HepG2 (cell line): Measurements from ENCODE around the gene FAM118B. TPM values are rescaled to one million over a fixed set of nuclear protein-coding genes. Genes with fewer than 3 reads are reported as not detected.

Source experiments
- ATF1 ChIP-seq: IDR thresholded peaks from 2 replicates; pipeline ENCODE4 v1.6.1; 2016; ENCODE audit warnings: mild to moderate bottlenecking, control low read depth
- CENPX ChIP-seq: sonication (generic); formaldehyde crosslinking; IDR thresholded peaks from 2 replicates; pipeline ENCODE4 v1.9.0; 2021; ENCODE audit warnings: mild to moderate bottlenecking, missing genetic modification reagents, moderate library complexity
- E2F5 ChIP-seq: sonication (generic); formaldehyde crosslinking; conservative IDR thresholded peaks from 2 replicates; pipeline ENCODE4 v1.4.0; 2020; ENCODE audit warnings: missing genetic modification reagents
- ETV6 ChIP-seq: sonication (generic); formaldehyde crosslinking; conservative IDR thresholded peaks from 2 replicates; pipeline ENCODE4 v1.4.0; 2020; ENCODE audit warnings: missing genetic modification reagents
- HHEX ChIP-seq: IDR thresholded peaks from 2 replicates; pipeline ENCODE4 v1.6.1; 2016; ENCODE audit warnings: control low read depth
- RNF2 ChIP-seq: fragments of 450-650 bp; conservative IDR thresholded peaks from 2 replicates; pipeline ENCODE4 v1.6.1; 2016; ENCODE audit warnings: low read depth
- UBTF ChIP-seq: sonication (generic); formaldehyde crosslinking; IDR thresholded peaks from 2 replicates; pipeline ENCODE4 v1.4.0; 2020; ENCODE audit warnings: mild to moderate bottlenecking, missing genetic modification reagents
- ZNF12 ChIP-seq: sonication (generic); formaldehyde crosslinking; IDR thresholded peaks from 2 replicates; pipeline ENCODE4 v1.5.0; 2020; ENCODE audit warnings: missing genetic modification reagents
- ZNF180 ChIP-seq: sonication (generic); formaldehyde crosslinking; IDR thresholded peaks from 2 replicates; pipeline ENCODE4 v1.4.0; 2020; ENCODE audit warnings: low read depth, missing genetic modification reagents, borderline replicate concordance
- ZNF205 ChIP-seq: IDR thresholded peaks from 2 replicates; pipeline ENCODE4 v1.6.1; 2018; ENCODE audit warnings: missing biosample characterization, missing genetic modification reagents
- ZNF224 ChIP-seq: sonication (generic); formaldehyde crosslinking; IDR thresholded peaks from 2 replicates; pipeline ENCODE4 v1.5.0; 2020; ENCODE audit warnings: mild to moderate bottlenecking, missing genetic modification reagents
- ZNF589 ChIP-seq: sonication (generic); formaldehyde crosslinking; conservative IDR thresholded peaks from 2 replicates; pipeline ENCODE4 v1.8.0; 2022; ENCODE audit warnings: mild to moderate bottlenecking, moderate library complexity, missing genetic modification reagents
- polyA plus RNA-seq, 8 experiments: library from polyadenylated mRNA; depleted of rRNA in 3 of 8; stranded (reverse) in 7 of 8; unstranded in 1 of 8; fragments of >200 nt; fragmentation: Illumina TruSeq in 4 of 8; extraction: Trizol in 4 of 8; gene quantifications; 2 replicates each; pipeline versions ENCODE4 v1.2.1 to v1.2.3, GENCODE V29; 2011 to 2016; ENCODE audit warnings: low read depth in 4 of 8, missing spikeins in 1 of 8, mixed read lengths in 1 of 8; ENCODE audit not compliant: insufficient read depth in 1 of 8
- total RNA-seq, 5 experiments: library from RNA; depleted of rRNA; stranded (reverse); fragments of >200 nt; fragmentation: Illumina TruSeq; extraction: Trizol; gene quantifications; 2 replicates each; pipeline ENCODE4 v1.2.3, GENCODE V29; 2016; ENCODE audit warnings: low read depth in 1 of 5
- TF ChIP-seq, protein P1 (sequence below): sonication (generic); formaldehyde crosslinking; IDR thresholded peaks from 2 replicates; pipeline ENCODE4 v1.4.0; 2020; ENCODE audit warnings: missing genetic modification reagents
- TF ChIP-seq, protein P2 (sequence below): sonication (generic); formaldehyde crosslinking; IDR thresholded peaks from 2 replicates; pipeline ENCODE4 v1.4.0; 2020; ENCODE audit warnings: missing genetic modification reagents
- TF ChIP-seq, protein P3 (sequence below): sonication (generic); formaldehyde crosslinking; IDR thresholded peaks from 2 replicates; pipeline ENCODE4 v1.4.0; 2020; ENCODE audit warnings: mild to moderate bottlenecking, missing genetic modification reagents
- TF ChIP-seq, protein P4 (sequence below): sonication (generic); formaldehyde crosslinking; IDR thresholded peaks from 2 replicates; pipeline ENCODE4 v1.8.0; 2022; ENCODE audit warnings: mild to moderate bottlenecking, missing genetic modification reagents, borderline replicate concordance
- TF ChIP-seq, protein P5 (sequence below): sonication (generic); formaldehyde crosslinking; IDR thresholded peaks from 2 replicates; pipeline ENCODE4 v1.4.0; 2020; ENCODE audit warnings: missing genetic modification reagents

Gene FAM118B
- total and polyA plus RNA-seq, 2 of the 13 experiments (the other 11 are each of a cell fraction or from before 2014, with no cell fraction given), result 10.2 to 25.7 TPM

- TF ChIP-seq, protein P1, sequence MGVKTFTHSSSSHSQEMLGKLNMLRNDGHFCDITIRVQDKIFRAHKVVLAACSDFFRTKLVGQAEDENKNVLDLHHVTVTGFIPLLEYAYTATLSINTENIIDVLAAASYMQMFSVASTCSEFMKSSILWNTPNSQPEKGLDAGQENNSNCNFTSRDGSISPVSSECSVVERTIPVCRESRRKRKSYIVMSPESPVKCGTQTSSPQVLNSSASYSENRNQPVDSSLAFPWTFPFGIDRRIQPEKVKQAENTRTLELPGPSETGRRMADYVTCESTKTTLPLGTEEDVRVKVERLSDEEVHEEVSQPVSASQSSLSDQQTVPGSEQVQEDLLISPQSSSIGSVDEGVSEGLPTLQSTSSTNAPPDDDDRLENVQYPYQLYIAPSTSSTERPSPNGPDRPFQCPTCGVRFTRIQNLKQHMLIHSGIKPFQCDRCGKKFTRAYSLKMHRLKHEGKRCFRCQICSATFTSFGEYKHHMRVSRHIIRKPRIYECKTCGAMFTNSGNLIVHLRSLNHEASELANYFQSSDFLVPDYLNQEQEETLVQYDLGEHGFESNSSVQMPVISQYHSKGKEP (CRISPR knock-in tag), result no peak
- TF ChIP-seq ATF1 (no peak), ZNF224 (no peak), ETV6 (CRISPR knock-in tag) (no peak), ZNF180 (no peak), HHEX (no peak), ZNF589 (CRISPR knock-in tag) (no peak), ZNF12 (CRISPR knock-in tag) (no peak), E2F5 (CRISPR knock-in tag) (no peak), CENPX (CRISPR knock-in tag) (no peak), UBTF (CRISPR knock-in tag) (peak; percentile 51; the same call in 1 of the 2 replicates), ZNF205 (0 out of 2 replicates have a peak, but pooled peaks have one; percentile 29), RNF2 (no peak)
- TF ChIP-seq, protein P2, sequence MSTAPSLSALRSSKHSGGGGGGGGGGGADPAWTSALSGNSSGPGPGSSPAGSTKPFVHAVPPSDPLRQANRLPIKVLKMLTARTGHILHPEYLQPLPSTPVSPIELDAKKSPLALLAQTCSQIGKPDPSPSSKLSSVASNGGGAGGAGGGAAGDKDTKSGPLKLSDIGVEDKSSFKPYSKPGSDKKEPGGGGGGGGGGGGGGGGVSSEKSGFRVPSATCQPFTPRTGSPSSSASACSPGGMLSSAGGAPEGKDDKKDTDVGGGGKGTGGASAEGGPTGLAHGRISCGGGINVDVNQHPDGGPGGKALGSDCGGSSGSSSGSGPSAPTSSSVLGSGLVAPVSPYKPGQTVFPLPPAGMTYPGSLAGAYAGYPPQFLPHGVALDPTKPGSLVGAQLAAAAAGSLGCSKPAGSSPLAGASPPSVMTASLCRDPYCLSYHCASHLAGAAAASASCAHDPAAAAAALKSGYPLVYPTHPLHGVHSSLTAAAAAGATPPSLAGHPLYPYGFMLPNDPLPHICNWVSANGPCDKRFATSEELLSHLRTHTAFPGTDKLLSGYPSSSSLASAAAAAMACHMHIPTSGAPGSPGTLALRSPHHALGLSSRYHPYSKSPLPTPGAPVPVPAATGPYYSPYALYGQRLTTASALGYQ (CRISPR knock-in tag), result no peak
- TF ChIP-seq, protein P3, sequence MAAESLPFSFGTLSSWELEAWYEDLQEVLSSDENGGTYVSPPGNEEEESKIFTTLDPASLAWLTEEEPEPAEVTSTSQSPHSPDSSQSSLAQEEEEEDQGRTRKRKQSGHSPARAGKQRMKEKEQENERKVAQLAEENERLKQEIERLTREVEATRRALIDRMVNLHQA, result no peak
- TF ChIP-seq, protein P4, sequence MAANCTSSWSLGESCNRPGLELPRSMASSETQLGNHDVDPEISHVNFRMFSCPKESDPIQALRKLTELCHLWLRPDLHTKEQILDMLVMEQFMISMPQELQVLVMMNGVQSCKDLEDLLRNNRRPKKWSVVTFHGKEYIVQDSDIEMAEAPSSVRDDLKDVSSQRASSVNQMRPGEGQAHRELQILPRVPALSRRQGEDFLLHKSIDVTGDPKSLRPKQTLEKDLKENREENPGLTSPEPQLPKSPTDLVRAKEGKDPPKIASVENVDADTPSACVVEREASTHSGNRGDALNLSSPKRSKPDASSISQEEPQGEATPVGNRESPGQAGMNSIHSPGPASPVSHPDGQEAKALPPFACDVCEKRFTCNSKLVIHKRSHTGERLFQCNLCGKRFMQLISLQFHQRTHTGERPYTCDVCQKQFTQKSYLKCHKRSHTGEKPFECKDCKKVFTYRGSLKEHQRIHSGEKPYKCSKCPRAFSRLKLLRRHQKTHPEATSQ (CRISPR knock-in tag), result no peak
- TF ChIP-seq, protein P5, sequence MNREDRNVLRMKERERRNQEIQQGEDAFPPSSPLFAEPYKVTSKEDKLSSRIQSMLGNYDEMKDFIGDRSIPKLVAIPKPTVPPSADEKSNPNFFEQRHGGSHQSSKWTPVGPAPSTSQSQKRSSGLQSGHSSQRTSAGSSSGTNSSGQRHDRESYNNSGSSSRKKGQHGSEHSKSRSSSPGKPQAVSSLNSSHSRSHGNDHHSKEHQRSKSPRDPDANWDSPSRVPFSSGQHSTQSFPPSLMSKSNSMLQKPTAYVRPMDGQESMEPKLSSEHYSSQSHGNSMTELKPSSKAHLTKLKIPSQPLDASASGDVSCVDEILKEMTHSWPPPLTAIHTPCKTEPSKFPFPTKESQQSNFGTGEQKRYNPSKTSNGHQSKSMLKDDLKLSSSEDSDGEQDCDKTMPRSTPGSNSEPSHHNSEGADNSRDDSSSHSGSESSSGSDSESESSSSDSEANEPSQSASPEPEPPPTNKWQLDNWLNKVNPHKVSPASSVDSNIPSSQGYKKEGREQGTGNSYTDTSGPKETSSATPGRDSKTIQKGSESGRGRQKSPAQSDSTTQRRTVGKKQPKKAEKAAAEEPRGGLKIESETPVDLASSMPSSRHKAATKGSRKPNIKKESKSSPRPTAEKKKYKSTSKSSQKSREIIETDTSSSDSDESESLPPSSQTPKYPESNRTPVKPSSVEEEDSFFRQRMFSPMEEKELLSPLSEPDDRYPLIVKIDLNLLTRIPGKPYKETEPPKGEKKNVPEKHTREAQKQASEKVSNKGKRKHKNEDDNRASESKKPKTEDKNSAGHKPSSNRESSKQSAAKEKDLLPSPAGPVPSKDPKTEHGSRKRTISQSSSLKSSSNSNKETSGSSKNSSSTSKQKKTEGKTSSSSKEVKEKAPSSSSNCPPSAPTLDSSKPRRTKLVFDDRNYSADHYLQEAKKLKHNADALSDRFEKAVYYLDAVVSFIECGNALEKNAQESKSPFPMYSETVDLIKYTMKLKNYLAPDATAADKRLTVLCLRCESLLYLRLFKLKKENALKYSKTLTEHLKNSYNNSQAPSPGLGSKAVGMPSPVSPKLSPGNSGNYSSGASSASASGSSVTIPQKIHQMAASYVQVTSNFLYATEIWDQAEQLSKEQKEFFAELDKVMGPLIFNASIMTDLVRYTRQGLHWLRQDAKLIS (CRISPR knock-in tag), result no peak
These were observed 26.1 kb upstream of the FAM118B start (continued) for GRCh38 chr11:126185259-126186024.
